ENCODE data around the gene SECISBP2L.
"Not testable (repeated sequence)": the region's sequence is repeated elsewhere in the genome, so short reads cannot be mapped to it uniquely, and the experiment has no call there.

The SECISBP2L gene, protein sequence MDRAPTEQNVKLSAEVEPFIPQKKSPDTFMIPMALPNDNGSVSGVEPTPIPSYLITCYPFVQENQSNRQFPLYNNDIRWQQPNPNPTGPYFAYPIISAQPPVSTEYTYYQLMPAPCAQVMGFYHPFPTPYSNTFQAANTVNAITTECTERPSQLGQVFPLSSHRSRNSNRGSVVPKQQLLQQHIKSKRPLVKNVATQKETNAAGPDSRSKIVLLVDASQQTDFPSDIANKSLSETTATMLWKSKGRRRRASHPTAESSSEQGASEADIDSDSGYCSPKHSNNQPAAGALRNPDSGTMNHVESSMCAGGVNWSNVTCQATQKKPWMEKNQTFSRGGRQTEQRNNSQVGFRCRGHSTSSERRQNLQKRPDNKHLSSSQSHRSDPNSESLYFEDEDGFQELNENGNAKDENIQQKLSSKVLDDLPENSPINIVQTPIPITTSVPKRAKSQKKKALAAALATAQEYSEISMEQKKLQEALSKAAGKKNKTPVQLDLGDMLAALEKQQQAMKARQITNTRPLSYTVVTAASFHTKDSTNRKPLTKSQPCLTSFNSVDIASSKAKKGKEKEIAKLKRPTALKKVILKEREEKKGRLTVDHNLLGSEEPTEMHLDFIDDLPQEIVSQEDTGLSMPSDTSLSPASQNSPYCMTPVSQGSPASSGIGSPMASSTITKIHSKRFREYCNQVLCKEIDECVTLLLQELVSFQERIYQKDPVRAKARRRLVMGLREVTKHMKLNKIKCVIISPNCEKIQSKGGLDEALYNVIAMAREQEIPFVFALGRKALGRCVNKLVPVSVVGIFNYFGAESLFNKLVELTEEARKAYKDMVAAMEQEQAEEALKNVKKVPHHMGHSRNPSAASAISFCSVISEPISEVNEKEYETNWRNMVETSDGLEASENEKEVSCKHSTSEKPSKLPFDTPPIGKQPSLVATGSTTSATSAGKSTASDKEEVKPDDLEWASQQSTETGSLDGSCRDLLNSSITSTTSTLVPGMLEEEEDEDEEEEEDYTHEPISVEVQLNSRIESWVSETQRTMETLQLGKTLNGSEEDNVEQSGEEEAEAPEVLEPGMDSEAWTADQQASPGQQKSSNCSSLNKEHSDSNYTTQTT

DNA sequence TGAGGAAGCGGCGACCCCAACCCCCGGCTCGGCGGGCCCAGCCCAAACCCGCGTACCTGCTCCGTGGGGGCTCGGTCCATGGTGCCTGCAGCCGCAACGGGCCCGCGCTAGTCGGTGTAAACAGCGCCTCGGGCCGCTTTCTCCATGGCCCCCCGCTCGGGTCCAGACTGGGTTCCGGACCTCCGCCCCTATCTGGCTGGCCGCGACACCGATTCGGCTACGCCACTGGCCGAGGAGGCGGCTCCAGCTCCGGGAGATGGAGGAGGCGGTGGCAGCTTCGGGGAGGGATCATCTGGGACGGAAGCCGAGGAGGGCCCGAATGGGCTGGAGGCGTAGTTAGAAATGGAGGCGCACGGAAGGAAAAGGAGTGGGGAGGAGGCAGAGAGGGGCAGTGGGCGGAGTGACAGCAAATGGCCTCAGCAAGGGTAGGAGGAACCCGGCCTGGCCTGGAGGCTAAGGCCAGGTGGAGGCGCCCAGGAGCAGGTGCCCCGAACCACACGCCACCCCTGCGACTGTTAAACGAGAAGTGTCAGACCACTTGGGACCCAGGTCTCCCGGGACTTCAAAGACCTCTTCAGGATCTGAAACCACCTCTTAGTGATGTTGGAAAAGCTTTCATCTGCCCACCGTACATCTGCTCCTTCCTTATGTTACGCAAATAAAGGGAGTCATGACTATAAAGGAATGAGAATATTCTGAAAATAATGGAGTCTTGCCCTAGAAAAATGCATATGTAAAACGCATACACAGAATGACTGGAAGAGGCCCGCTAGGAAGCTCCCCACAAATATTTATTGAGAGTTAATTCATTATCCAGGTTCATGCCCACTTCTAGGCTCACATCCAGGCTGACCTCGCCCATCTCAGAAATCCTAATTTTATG, at the start of gene SECISBP2L:
Gene SECISBP2L, minus strand, starts transcription at position 227 of the 883 bp plus-strand sequence. Its CDS starts 147 bp downstream, at position 80.
- peak; percentile 67 for DNase-seq

DNA sequence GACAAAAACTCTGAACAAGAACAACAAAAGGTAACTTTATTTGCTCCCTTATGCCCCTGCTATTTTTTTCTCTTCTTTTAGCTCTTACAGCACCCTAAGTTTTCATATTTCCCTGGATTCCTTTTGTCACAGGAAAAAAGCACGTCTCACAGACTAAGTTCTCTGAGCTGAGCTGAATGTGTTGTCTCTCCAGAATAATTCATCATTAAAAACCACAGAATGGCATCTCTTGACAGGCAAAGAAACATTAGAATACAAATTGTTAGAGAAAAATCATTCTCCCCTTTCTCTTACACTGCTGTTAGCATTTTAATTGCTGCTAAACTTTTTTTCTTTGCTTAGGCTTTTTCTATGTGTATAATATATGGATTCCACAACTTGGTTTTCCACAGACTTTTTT, 48.7 kb upstream of the SECISBP2L start:
- DNase-seq, result no peak

DNA sequence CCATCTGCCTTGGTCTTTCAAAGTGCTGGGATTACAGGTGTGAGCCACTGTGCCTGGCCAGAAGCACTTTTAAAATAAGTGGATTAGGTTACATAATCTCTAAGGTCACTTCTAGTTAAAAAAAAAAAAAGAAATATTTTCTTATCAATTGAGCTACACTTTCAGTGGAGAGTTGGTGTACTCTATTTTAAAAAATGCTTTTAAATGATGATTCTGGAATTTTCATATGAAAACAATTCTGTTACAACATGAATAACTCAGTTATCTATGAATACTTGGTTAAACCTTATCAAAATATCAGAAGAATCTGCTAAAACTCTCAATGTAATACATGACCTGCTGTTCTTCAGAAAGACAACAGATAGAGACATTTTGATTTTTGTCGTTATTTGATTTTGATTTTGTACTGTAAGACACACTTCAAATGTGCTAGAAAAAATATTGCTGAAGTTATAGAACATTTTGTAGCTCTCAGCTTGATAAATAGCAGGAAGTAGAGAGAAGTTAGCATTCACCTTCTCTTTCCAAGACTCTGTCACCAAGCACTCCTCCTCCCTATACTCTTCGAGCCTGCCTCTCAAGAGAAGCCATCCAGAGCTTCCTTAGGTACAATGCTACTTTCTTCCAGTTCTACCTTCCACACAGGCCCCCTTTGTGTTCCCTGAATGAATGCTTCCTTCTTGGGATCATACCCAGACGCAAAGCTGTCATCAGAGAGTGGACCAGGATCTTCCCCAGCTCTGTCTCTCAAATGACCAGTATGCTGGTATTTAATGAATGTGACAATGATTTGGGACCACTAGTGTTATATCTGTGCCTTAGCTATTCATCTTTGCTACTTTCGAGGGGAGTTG, 47.2 kb upstream of the SECISBP2L start:
- DNase-seq, result no peak

DNA sequence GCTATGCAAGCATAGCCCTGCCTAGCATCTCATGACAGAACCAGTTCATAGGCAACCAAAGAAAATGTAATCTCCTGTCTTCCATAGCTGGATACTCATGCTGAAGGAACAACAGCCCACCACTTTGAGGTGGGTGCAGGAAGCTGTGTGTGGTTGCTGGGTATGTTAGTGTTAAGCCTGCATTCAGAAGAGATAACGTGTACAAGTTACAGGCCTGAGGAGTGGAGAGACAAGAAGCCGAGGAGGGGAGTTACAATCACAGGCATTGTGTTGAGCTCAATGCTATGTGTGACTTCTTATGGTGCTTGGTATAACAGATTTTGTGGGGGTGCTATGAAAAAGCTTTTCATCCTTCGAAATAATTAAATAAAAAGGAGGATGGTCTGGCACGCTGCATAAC, 42.8 kb upstream of the SECISBP2L start:
- DNase-seq, result no peak

DNA sequence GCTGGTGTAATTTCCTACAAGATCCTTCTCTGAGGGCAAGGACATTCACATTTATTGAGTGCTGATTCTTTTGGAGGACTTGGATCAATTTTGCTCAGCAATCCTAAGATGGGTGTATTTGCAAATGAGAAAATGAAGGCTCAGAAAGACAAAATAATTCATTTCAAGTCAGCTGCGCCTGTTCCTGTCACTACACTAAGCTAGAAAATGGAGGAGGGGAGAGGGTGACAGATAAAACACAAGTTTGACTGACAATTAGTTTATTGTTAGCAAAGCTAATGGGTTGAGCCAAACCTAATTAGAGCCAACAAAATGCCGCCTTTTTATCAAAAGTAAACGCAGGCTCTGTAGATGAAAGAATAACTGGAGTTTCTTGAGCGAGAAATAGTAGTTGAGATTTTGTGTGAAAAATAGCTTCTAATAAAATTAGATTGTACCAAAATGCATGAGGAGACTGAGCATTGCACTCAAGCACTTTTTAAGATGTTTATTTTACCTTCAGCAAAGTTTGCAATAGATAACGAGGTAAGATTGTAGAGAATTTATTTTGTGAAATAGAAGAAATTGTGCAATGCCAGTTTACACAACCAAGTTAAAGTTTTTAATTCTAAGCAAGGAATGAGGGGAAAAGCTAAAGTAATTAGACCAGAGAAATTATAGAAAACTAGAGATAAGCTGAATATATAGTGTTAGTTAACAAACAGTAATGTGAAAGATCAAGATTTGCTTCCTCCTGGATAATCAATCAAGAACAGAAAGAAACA, 39.6 kb upstream of the SECISBP2L start:
- DNase-seq, result no peak

DNA sequence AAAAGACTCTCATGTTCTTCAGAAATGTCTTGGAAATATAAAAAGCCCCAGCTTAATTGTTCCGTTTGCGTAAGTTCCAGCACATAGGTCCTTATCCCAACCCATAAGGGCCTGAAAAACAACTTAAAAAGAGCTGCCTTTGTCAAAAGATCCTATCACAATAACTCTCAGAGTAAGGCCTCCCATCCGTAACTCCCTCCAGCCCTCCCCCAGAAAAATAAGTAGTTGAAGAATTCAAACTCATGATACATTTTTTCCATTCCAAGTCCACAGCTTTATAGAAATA, 38.0 kb upstream of the SECISBP2L start:
- DNase-seq, result no peak

DNA sequence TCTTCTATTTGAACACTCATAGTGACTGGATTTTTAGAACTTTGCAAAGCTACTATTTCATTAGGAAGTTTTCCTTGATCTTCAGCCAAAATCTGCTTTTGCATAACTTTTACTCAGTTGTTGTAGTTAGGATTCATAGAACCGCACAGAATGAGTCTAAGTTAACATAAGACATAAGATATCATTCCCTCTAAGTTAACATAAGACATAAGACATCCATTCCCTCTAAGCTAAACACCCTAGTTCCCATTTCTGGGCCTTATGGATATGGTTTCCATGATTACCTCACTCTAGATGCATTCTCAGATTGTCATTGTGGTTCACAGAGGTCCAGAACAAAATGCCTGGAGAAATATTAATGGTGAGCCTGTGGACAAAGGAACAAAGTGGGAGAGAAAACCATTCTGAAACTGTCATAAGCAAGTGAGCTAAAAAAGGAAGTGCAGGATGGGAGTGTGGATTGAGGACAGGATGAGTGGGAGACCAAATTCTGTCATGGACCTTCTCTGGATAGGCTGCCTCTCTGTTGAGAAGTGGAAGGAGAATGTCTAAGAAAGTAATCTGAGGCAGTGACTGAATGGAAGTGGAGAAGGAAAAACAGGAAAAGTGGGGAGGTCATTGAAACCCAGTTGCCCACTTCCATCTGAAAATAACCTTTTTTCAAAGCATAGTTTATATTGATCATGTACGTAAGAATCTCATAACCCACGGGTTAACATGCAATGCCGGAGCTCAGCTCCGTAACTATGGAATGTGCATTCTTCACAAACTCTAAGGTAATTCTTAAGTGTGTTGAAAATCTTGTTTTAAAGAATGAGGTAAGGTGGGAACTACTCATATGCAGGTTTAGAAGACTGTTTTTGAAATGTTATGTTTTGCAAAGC, 37.4 kb upstream of the SECISBP2L start:
- no peak for DNase-seq

DNA sequence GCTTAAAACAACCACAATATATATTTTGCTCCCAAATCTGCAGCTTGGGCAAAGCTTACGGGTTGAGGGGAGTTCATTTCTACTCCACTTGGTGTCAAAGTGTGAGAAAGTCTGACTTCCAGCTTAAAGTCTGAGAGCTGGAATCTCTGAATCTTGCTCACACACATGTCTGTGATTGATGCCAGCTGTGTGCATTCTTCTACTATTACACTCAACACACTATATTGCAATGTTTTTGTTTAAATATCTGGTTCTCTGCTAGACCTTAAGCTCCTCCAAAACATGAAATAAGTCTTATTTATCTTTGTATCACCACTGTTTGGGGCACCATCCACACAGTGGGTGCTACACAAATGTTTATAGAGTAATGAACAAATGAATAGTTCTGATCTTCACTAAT, 36.7 kb upstream of the SECISBP2L start:
- no peak for DNase-seq

DNA sequence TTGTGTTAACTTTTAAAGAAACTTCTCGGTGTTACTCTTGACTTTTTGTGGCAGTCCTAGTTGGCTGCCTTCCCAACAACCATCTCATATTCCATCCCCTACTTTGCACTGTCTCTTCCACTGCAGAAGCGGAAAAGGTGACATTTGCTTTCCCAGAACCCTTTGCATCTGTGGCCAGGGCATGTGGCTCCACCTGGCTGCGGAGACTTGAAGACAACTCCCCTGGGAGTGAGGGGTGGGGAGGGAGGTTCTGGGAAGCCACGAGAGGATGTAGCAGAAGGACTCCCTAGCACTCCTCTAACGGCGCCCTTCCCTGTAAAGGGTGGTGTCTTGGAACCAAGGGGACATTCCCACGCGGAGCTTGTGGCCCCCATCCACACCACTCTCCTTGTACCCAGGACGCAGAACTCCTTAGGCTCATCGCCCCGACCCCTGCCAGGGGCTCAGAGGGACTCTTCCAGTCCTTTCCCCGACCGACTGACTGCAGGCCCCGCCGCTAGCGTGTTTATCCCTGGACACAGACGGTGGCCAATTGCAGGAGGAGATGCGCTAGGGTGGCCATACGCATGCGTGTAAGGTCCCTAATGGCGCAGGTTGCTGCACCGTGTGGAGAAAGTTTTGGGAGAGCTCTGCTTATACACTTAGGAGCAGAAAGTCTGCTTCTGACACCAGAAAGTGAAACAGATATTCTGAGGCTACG, 33.2 kb upstream of the SECISBP2L start:
- no peak for DNase-seq

DNA sequence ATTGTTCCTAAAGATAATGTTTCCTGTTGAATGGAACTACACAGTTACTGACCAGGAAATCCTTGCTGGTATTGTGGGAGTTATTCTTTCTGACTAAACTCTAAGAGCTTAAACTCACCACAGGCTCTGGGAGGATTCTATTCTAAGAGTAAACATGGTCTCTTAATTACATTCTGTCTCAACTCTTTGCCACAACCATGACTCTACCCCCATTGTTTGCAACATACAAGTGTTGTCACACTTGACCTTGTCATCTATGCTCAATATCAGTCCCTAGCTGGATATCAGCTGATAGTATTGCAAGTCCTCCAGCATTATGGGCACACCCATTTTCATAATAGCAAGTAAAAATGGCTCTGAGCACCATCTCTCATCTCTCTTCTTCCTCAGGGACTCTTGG, 29.6 kb upstream of the SECISBP2L start:
- no peak for DNase-seq

DNA sequence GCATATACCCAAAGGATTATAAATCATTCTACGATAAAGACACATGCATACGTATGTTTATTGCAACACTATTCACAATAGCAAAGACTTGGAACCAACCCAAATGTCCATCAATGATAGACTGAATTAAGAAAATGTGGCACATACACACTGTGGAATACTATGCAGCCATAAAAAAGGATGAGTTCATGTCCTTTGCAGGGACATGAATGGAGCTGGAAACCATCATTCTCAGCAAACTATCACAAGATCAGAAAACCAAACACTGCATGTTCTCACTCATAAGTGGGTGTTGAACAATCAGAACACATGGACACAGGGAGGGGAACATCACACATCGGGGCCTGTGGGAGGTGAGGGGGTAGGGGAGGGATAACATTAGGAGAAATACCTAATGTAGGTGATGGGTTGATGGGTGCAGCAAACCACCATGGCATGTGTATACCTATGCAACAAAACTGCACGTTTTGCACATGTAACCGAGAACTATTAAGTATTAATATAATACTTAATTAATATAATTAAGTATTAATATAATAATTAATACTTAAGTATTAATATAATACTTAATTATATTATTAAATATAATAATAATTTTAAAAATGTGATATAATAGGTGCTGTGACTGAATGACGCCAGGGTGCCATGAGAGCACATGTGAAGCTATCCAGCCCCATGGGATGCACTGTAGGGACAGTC, 28.5 kb upstream of the SECISBP2L start:
- DNase-seq, result not testable (repeated sequence)

DNA sequence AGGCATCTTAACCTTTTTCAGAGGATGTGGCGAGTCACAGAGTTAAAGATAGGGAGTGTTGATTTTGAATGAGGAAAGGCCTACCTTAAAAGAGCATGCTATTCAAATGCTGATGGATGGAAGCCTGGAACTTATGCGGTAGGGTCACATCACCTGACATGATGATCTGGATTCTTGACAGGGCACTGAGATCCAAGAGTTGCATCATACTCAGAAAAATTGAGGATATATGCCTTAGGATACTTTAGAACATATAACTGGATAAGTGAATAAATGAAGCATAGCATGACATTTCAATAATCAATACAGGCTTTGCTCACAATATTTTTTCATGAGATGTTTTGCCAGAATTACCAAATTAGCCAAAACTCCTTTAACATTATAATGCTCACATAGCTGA, 20.1 kb upstream of the SECISBP2L start:
- no peak for DNase-seq

DNA sequence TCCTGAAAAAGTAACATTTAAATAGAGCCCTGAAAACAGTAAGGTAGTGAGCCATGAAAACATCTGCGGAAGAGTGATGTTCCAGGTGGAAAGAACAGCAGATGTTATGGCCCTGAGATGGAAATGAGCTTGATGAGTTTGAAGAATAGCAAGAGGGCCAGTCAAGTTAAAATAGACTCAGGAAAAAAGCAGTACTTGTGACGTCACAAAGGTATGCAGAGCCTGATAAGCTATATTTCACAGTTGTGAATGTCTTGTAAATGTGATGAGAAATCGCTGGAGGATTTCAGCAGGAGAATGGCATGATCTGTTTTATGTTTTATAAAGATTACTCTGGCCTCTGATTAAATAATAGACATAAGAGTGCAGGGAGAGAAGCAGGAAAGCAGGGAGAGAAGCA, 18.6 kb upstream of the SECISBP2L start:
- no peak for DNase-seq

DNA sequence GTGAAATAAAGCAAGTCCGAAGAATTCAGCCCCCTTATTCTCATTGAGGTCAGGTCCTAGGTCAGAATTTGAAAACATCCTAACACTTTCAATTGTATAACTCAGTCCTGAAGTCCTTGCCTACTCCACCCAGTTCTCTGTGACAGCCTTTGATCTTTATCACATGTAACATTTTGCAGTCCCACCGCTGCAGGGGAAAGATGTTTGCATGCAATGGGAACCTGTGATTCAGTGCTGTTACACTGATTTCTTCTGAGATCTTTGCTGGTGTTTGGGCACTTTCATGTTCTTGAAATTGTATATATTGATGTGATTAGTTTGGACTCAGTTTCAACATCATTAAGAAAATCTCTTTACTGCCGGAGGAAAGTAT, 18.0 kb upstream of the SECISBP2L start:
- no peak for DNase-seq

DNA sequence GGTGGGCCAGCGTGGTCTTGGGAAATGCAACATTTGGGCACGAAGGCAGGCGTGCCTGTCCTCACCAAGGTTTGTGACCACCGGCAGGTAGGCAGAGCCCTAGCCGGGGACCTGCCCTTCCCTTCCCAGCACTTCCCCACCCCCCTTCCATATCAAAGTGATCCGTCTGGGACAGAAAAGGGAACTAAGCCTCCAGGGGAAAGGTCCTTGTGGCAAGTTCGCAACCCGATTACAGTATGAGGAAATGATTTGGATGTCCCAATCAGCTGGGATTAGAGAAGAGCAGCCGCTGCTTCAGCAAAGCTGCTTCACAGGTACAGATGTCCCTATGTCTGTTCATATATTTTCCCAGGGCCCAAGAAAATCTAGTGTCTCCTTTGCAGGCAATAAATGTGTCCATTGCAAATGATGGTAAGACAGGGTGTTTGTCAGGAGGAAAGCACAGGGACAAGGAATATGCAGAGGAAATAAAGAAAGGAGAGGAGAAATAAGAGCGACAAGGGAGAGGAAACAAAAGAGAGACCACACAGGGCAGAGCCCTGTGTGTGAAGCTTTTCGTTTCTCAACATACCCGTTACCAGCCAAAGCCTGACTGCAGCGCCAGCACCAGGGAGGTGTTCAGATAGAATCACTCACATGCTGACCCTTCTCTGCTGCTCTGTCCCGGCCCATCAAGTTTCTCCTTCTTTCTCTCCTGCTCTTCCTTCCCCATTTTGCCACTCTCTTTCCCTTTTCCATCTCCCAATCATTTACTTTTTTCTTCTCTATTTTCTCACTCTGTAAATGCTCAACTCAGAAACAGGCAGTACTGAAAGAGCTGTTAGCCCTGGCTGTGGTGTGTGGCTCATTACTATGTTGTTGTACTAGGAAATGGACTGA, 17.4 kb upstream of the SECISBP2L start:
- DNase-seq, result no peak

DNA sequence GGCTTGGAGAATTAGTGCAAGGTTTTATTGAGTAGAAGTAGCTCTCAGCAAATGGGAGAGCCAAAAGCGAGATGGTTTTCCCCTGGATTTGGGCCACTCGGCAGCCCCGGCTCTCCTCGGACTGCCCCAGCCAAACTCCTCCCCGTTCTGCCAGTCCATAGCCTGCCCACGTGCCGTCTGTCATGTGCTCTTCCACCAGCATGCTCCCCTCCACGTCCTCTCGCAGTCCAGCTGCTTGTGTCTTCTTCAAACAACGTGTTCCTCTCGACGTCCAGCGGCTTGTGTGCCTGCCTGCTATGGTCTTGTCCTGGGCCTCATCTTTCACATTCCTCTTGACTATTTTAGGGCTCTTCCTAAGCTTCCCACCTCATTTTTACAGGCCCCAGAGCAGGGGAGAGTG, 16.7 kb upstream of the SECISBP2L start:
- no peak for DNase-seq

DNA sequence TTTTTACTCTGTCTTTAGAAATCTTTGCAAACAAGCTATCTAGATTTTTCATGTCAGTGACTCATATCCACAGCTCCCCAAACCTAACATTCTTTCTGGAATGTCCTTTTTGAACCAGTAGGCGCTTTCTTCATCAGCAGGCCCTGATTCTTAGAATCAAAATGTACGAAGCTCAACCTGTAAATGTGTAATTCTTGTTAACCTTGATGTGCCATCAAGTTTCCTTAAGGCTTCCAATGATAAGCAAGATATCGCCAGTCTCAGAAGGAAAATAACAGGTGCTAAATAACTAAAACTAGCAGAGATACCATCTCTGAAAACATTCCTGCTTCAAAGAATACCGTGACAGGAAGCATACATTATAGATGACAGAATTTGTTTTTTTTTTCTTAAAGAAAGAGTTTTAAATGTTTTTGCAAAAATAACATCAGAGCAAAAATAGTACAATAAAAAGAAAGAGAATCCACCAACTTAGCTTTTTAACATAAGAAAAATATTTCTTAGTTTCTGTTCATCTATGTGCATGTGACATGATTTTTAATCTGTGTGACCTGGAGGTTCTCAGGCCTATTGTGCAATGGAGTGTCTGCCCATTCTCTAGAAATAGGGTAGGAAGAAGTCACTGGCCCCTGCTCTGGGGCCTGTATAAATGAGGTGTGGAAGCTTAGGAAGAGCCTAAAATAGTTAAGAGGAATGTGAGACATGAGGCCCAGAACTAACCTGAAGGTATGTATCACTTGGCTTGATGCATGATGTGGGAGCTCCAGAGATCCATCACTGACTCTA, 14.7 kb upstream of the SECISBP2L start:
- DNase-seq, result no peak
